ENCODE results near the gene C1QTNF5. TPM values are rescaled to one million over a fixed set of nuclear protein-coding genes. Genes with fewer than 3 reads are reported as not detected.
A peak's percentile ranks its signal among the peaks of the same experiment; 100 is the strongest.

C1QTNF5 gene
- polyA plus RNA-seq, 2 of the 4 experiments (the other 2 are of a cell fraction), result not detected

GRCh38 chr11:119324189-119324588, 16.5 kb downstream of the C1QTNF5 start (continued):
- TF ChIP-seq CHD2 (IDR thresholded peaks at IDR 0.05; ENCODE audit: low read length, partially characterized antibody) (no peak), ZNF302 (CRISPR knock-in tag; IDR thresholded peaks at IDR 0.05) (no peak)

GRCh38 chr11:119323532-119324033, 17.1 kb downstream of the C1QTNF5 start:
- Histone ChIP-seq H3K9me3 (no peaks in the 10 kb centered on the region), H3K27ac (no peak overlapping the region), H3K4me2 (no peak overlapping the region), H3K4me1 (peaks cover 22% of the 10 kb centered on the region), H3K4me3 (no peak overlapping the region)
- ChIA-PET CTCF (interaction anchor here (0.5 to 11.6 kb wide), 44 partner anchors 8 to 221 kb away, joined by 3 to 160 read pairs (median 5); partner anchors contain the start of genes C1QTNF5, C2CD2L, CBL and RNF26), POLR2A (no interaction called here)
- FAIRE-seq (no peak), ATAC-seq (peak in 1 of 2 experiments; percentile 41; a peak in 3 of 6 replicates), DNase-seq (ENCODE audit: low read depth in 1 of 2, low spot score in 1 of 2) (peak in 1 of 2 experiments; percentile 63)
- WGBS (ENCODE audit: missing lambda C conversion rate), result 9% methylated on average over 8 of the region's 8 CpGs
- TF ChIP-seq RCOR1 (IDR thresholded peaks at IDR 0.05; ENCODE audit: low read depth, low read length), result no peak
- TF ChIP-seq HMGXB4 (CRISPR knock-in tag; IDR thresholded peaks at IDR 0.05; ENCODE audit: borderline replicate concordance), result no peak
- no peak for TF ChIP-seq EP300 (IDR thresholded peaks at IDR 0.05)
- no peak for TF ChIP-seq NR3C1 (IDR thresholded peaks at IDR 0.05)
- no peak for TF ChIP-seq HEYL (CRISPR knock-in tag; IDR thresholded peaks at IDR 0.05)
- no peak for TF ChIP-seq MAZ (IDR thresholded peaks at IDR 0.05; ENCODE audit: borderline replicate concordance, low read depth, low read length)
- no peak for TF ChIP-seq MYC (IDR thresholded peaks at IDR 0.05; ENCODE audit: borderline replicate concordance, low read length)
- TF ChIP-seq KDM5A (IDR thresholded peaks at IDR 0.05), result no peak
- no peak for TF ChIP-seq MAFK (IDR thresholded peaks at IDR 0.05; ENCODE audit: partially characterized antibody)
- TF ChIP-seq ELK1 (IDR thresholded peaks at IDR 0.05; ENCODE audit: low read depth, low read length), result no peak
- no peak for TF ChIP-seq ZNF302 (CRISPR knock-in tag; IDR thresholded peaks at IDR 0.05)
- peak; percentile 26; the same call in 1 of the 2 replicates for TF ChIP-seq KDM1A (IDR thresholded peaks at IDR 0.05; ENCODE audit: low read depth)
- no peak for TF ChIP-seq CEBPB (IDR thresholded peaks at IDR 0.05)
- TF ChIP-seq ZFP36 (IDR thresholded peaks at IDR 0.05; ENCODE audit: borderline replicate concordance, partially characterized antibody), result peak; percentile 98
- no peak for TF ChIP-seq USF2 (IDR thresholded peaks at IDR 0.05)
- TF ChIP-seq HDAC2 (IDR thresholded peaks at IDR 0.05), result no peak
- TF ChIP-seq ATOH8 (CRISPR knock-in tag; IDR thresholded peaks at IDR 0.05; ENCODE audit: low read depth), result no peak
- TF ChIP-seq NFE2L2 (conservative IDR thresholded peaks at IDR 0.05; ENCODE audit: low read length), result no peak
- no peak for TF ChIP-seq HOXB5 (CRISPR knock-in tag; IDR thresholded peaks at IDR 0.05)
- no peak for TF ChIP-seq RFX5 (IDR thresholded peaks at IDR 0.05)
- peak; percentile 69 for TF ChIP-seq CTCF (IDR thresholded peaks at IDR 0.05)
- TF ChIP-seq JUN (IDR thresholded peaks at IDR 0.05), result no peak
- TF ChIP-seq EHF (CRISPR knock-in tag; IDR thresholded peaks at IDR 0.05), result no peak
- no peak for TF ChIP-seq REST (IDR thresholded peaks at IDR 0.05)
- TF ChIP-seq RARB (CRISPR knock-in tag; IDR thresholded peaks at IDR 0.05), result no peak
- TF ChIP-seq ZSCAN20 (CRISPR knock-in tag; IDR thresholded peaks at IDR 0.05), result no peak
- TF ChIP-seq BHLHE40 (IDR thresholded peaks at IDR 0.05; ENCODE audit: low read depth, low read length), result no peak
- no peak for TF ChIP-seq POLR2A (IDR thresholded peaks at IDR 0.05; ENCODE audit: low read length)
- TF ChIP-seq FOSB (CRISPR knock-in tag; IDR thresholded peaks at IDR 0.05), result no peak
